CD4-positive, alpha-beta T cell (primary cell): ENCODE measurements around the gene PROCR. TPM values are rescaled to one million over a fixed set of nuclear protein-coding genes. Genes with fewer than 3 reads are reported as not detected.
"Not testable (repeated sequence)": the region's sequence is repeated elsewhere in the genome, so short reads cannot be mapped to it uniquely, and the experiment has no call there.

Experiments used
- ATAC-seq: fragments of 200-7000 bp; cut with Tn5 transposase; one replicate; pipeline ENCODE4 v1.10.0; 2022; ENCODE audit warnings: mild to moderate bottlenecking; ENCODE audit not compliant: poor library complexity
- CTCF ChIA-PET: fragments of 350-600 bp; sonication (Branson Sonifier 250); formaldehyde crosslinking; loops from one replicate; lab custom pipeline; 2021; ENCODE audit warnings: antibody characterized with exemption, inconsistent platforms; lab: Charles Lee
- POLR2A ChIA-PET: fragments of 350-600 bp; sonication (Branson Sonifier 250); formaldehyde crosslinking; loops from one replicate; lab custom pipeline; 2021; ENCODE audit warnings: antibody characterized with exemption, inconsistent platforms; lab: Charles Lee
- DNase-seq, 14 experiments: peaks; one replicate each; pipeline ENCODE4 v3.0.0-alpha.2; 2013 to 2020; ENCODE audit warnings: mixed read lengths in 2 of 14
- H3K27ac ChIP-seq, 2 donors: one replicate each; pipeline versions ENCODE4 v1.5.1 to v1.7.0; 2013; ENCODE audit warnings: low read length in 2 of 2, low read depth in 1 of 2, mild to moderate bottlenecking in 1 of 2
- H3K27me3 ChIP-seq, 2 experiments: 1 replicate in 1 of 2; 2 replicates in 1 of 2; pipeline versions ENCODE4 v1.6.1 to v1.7.0; 2013; ENCODE audit warnings: low read length in 2 of 2, control low read depth in 1 of 2, mild to moderate bottlenecking in 1 of 2, moderate library complexity in 1 of 2; ENCODE audit not compliant: insufficient read depth in 2 of 2, control insufficient read depth in 1 of 2
- H3K36me3 ChIP-seq: one replicate; pipeline ENCODE4 v1.6.1; 2013; ENCODE audit warnings: low read length, control low read depth; ENCODE audit not compliant: insufficient read depth
- H3K4me1 ChIP-seq: one replicate; pipeline ENCODE4 v1.6.1; 2013; ENCODE audit warnings: low read length, control low read depth; ENCODE audit not compliant: insufficient read depth
- H3K4me3 ChIP-seq: one replicate; pipeline ENCODE4 v1.5.1; 2013; ENCODE audit warnings: mild to moderate bottlenecking, low read length, moderate library complexity
- H3K9me3 ChIP-seq, 2 experiments: 1 replicate in 1 of 2; 2 replicates in 1 of 2; pipeline versions ENCODE4 v1.6.1 to v1.7.0; 2013; ENCODE audit warnings: low read length in 2 of 2, mild to moderate bottlenecking in 2 of 2, control low read depth in 1 of 2, moderate library complexity in 1 of 2; ENCODE audit not compliant: control insufficient read depth in 1 of 2, insufficient read depth in 1 of 2
- H3K27ac Mint-ChIP-seq: one replicate; pipeline ENCODE4 v1.8.0; 2020; ENCODE audit warnings: mixed read lengths
- H3K27me3 Mint-ChIP-seq: one replicate; pipeline ENCODE4 v1.8.0; 2021; ENCODE audit warnings: mixed read lengths
- H3K36me3 Mint-ChIP-seq: one replicate; pipeline ENCODE4 v1.8.0; 2021; ENCODE audit warnings: low read depth, mixed read lengths
- H3K4me1 Mint-ChIP-seq: one replicate; pipeline ENCODE4 v1.8.0; 2021; ENCODE audit warnings: low read depth, mixed read lengths
- H3K4me3 Mint-ChIP-seq: one replicate; pipeline ENCODE4 v1.8.0; 2020; ENCODE audit warnings: mild to moderate bottlenecking, mixed read lengths
- H3K9me3 Mint-ChIP-seq: one replicate; pipeline ENCODE4 v1.8.0; 2020; ENCODE audit warnings: mixed read lengths
- intact Hi-C, 2 experiments: fragments of 100-400 bp; cut with DNase I in 1 of 2; cut with micrococcal nuclease in 1 of 2; formaldehyde crosslinking; loops; one replicate each; pipeline versions ENCODE4 v1.15.1 to v1.9.0; 2023 to 2025; cut with DNase I, micrococcal nuclease
- total RNA-seq, 174 experiments: library from RNA in 2 of 174; stranded (reverse) in 2 of 174; gene quantifications; one replicate each; pipeline ENCODE4 v1.2.3 and lab custom pipeline; 2021 to 2026
- TF ChIP-seq, protein P1 (sequence below): fragments of 200-600 bp; IDR thresholded peaks from one replicate; pipeline ENCODE4 v1.8.0; 2022; ENCODE audit warnings: antibody characterized with exemption, mild to moderate bottlenecking

The PROCR gene
- total RNA-seq, 2 experiments from 2014 or later: 0.33 to 0.61 TPM

- no peaks in the 10 kb centered on the region for H3K9me3 Mint-ChIP-seq
- no peak overlapping the region for H3K4me3 Mint-ChIP-seq
- ChIA-PET POLR2A (no interaction called here), CTCF (no interaction called here)
- H3K36me3 ChIP-seq: no peaks in the 10 kb centered on the region
- intact Hi-C loops: no loop called here
- H3K36me3 Mint-ChIP-seq: peaks cover 15% of the 10 kb centered on the region
- no peaks in the 10 kb centered on the region for H3K4me1 Mint-ChIP-seq
- H3K27me3 ChIP-seq: no peaks in the 10 kb centered on the region
- no peaks in the 10 kb centered on the region for H3K4me1 ChIP-seq
- H3K27ac ChIP-seq: no peak overlapping the region
- no peak for ATAC-seq
- no peak overlapping the region for H3K4me3 ChIP-seq
- no peak overlapping the region for H3K27ac Mint-ChIP-seq
- no peak for DNase-seq
- H3K27me3 Mint-ChIP-seq: no peaks in the 10 kb centered on the region
- no peaks in the 10 kb centered on the region for H3K9me3 ChIP-seq
- TF ChIP-seq, protein P1, sequence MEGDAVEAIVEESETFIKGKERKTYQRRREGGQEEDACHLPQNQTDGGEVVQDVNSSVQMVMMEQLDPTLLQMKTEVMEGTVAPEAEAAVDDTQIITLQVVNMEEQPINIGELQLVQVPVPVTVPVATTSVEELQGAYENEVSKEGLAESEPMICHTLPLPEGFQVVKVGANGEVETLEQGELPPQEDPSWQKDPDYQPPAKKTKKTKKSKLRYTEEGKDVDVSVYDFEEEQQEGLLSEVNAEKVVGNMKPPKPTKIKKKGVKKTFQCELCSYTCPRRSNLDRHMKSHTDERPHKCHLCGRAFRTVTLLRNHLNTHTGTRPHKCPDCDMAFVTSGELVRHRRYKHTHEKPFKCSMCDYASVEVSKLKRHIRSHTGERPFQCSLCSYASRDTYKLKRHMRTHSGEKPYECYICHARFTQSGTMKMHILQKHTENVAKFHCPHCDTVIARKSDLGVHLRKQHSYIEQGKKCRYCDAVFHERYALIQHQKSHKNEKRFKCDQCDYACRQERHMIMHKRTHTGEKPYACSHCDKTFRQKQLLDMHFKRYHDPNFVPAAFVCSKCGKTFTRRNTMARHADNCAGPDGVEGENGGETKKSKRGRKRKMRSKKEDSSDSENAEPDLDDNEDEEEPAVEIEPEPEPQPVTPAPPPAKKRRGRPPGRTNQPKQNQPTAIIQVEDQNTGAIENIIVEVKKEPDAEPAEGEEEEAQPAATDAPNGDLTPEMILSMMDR: no peak
Observed at GRCh38 chr20:35180266-35180665, 8.4 kb downstream of the PROCR start.

DNA sequence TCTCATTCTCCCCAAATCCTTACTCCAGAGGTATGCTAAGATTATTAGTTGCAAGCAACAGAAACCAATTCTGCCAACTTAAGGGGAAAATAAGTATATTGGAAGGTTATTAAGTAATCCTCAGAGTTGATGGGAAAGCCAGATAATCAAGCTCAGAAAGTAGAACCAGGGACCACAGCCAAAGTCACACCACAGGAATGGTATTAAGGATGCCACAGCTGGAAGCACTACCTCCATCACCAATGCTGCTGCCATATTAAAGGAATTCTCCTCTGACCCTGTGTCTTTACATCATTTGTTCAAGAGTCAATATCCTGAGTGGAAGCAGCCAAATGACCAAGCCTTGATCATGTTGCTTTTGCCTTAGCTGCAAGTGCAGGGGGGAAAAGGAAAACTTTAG lies 9.9 kb downstream of the PROCR start:
- H3K27ac Mint-ChIP-seq: no peak overlapping the region
- peaks cover 15% of the 10 kb centered on the region for H3K36me3 Mint-ChIP-seq
- DNase-seq: no peak
- no peaks in the 10 kb centered on the region for H3K36me3 ChIP-seq
- H3K4me3 ChIP-seq: no peak overlapping the region
- ChIA-PET CTCF (no interaction called here), POLR2A (no interaction called here)
- H3K4me3 Mint-ChIP-seq: no peak overlapping the region
- H3K27ac ChIP-seq: no peak overlapping the region
- TF ChIP-seq, protein P1: no peak
- no peaks in the 10 kb centered on the region for H3K9me3 ChIP-seq
- H3K27me3 ChIP-seq: no peaks in the 10 kb centered on the region
- no peaks in the 10 kb centered on the region for H3K9me3 Mint-ChIP-seq
- H3K27me3 Mint-ChIP-seq: no peaks in the 10 kb centered on the region
- no peaks in the 10 kb centered on the region for H3K4me1 Mint-ChIP-seq
- ATAC-seq: no peak
- no peaks in the 10 kb centered on the region for H3K4me1 ChIP-seq
- intact Hi-C loops: no loop called here

GRCh38 chr20:35186691-35187289 lies 14.9 kb downstream of the PROCR start:
- H3K4me1 ChIP-seq, H3K27me3 ChIP-seq, H3K9me3 ChIP-seq, H3K4me3 Mint-ChIP-seq, H3K4me1 Mint-ChIP-seq, intact Hi-C loops, DNase-seq, H3K36me3 ChIP-seq, H3K27me3 Mint-ChIP-seq, H3K9me3 Mint-ChIP-seq, H3K27ac Mint-ChIP-seq, POLR2A ChIA-PET, H3K4me3 ChIP-seq, ATAC-seq, H3K27ac ChIP-seq, CTCF ChIA-PET: not testable (repeated sequence)
- H3K36me3 Mint-ChIP-seq: peaks cover 19% of the 10 kb centered on the region

GRCh38 chr20:35187584-35188190 lies 15.8 kb downstream of the PROCR start:
- Mint-ChIP-seq H3K36me3 (peaks cover 20% of the 10 kb centered on the region), H3K4me3 (no peak overlapping the region), H3K9me3 (no peaks in the 10 kb centered on the region), H3K27ac (no peak overlapping the region), H3K27me3 (no peaks in the 10 kb centered on the region), H3K4me1 (no peaks in the 10 kb centered on the region)
- H3K9me3 ChIP-seq: no peaks in the 10 kb centered on the region
- ChIA-PET CTCF (no interaction called here), POLR2A (no interaction called here)
- intact Hi-C loops: no loop called here
- TF ChIP-seq, protein P1: no peak
- DNase-seq (no peak), ATAC-seq (no peak)
- no peaks in the 10 kb centered on the region for H3K27me3 ChIP-seq
- no peak overlapping the region for H3K27ac ChIP-seq
- no peak overlapping the region for H3K4me3 ChIP-seq
- no peaks in the 10 kb centered on the region for H3K36me3 ChIP-seq
- H3K4me1 ChIP-seq: no peaks in the 10 kb centered on the region

- intact Hi-C loops, H3K27me3 Mint-ChIP-seq, H3K9me3 Mint-ChIP-seq, H3K27ac Mint-ChIP-seq, ATAC-seq, H3K27ac ChIP-seq, H3K4me1 Mint-ChIP-seq, H3K9me3 ChIP-seq, H3K27me3 ChIP-seq, H3K4me3 Mint-ChIP-seq, H3K4me1 ChIP-seq, DNase-seq, H3K36me3 ChIP-seq, POLR2A ChIA-PET, H3K4me3 ChIP-seq, CTCF ChIA-PET: not testable (repeated sequence)
- H3K36me3 Mint-ChIP-seq: peaks cover 25% of the 10 kb centered on the region
Observed at GRCh38 chr20:35189223-35189622, 17.4 kb downstream of the PROCR start.
